Colonic mucosa (tissue), 4 donors: ENCODE results near the gene UPF1. TPM values are rescaled to one million over a fixed set of nuclear protein-coding genes. Genes with fewer than 3 reads are reported as not detected.
"Not testable (repeated sequence)": the region's sequence is repeated elsewhere in the genome, so short reads cannot be mapped to it uniquely, and the experiment has no call there.

ENCODE experiments used
- DNase-seq: peaks from one replicate; pipeline ENCODE4 v3.0.0-alpha.2; 2020
- H3K27ac ChIP-seq: fragments of 200-600 bp; one replicate; pipeline ENCODE4 v1.8.0; 2021
- H3K27me3 ChIP-seq: fragments of 200-600 bp; one replicate; pipeline ENCODE4 v1.8.0; 2021
- H3K36me3 ChIP-seq: fragments of 200-600 bp; one replicate; pipeline ENCODE4 v1.8.0; 2021
- H3K4me1 ChIP-seq: fragments of 200-600 bp; one replicate; pipeline ENCODE4 v1.8.0; 2021; ENCODE audit warnings: mild to moderate bottlenecking
- H3K4me3 ChIP-seq: fragments of 200-600 bp; one replicate; pipeline ENCODE4 v1.8.0; 2021
- H3K9ac ChIP-seq, 2 donors: one replicate each; pipeline ENCODE4 v1.7.0; 2013; ENCODE audit warnings: control low read depth in 2 of 2, low read depth in 2 of 2, low read length in 2 of 2
- H3K9me3 ChIP-seq: fragments of 200-600 bp; one replicate; pipeline ENCODE4 v1.8.0; 2021
- intact Hi-C: fragments of 100-400 bp; cut with DNase I; formaldehyde crosslinking; loops from one replicate; pipeline ENCODE4 v1.14.1; 2022
- total RNA-seq, 2 donors: library from RNA; stranded (reverse); fragmentation: NEBNext Ultra II Directional in 1 of 2; extraction: Animal tissue kit (Norgen Biotek cat#: 25700) in 1 of 2; gene quantifications; one replicate each; pipeline ENCODE4 v1.2.1, GENCODE V29; 2021
- TF ChIP-seq, protein P1 (sequence below): fragments of 200-600 bp; IDR thresholded peaks from one replicate; pipeline ENCODE4 v1.8.0; 2022; ENCODE audit warnings: antibody characterized with exemption, mild to moderate bottlenecking
- donor health status: healthy.
- donor health status: DM: no; HTN: no; CAD: no.
- donor health status: DM: no; HTN: no; CAD: no.

UPF1 gene
- total RNA-seq, 2 donors from 2014 or later: 77.5 to 113 TPM

DNA sequence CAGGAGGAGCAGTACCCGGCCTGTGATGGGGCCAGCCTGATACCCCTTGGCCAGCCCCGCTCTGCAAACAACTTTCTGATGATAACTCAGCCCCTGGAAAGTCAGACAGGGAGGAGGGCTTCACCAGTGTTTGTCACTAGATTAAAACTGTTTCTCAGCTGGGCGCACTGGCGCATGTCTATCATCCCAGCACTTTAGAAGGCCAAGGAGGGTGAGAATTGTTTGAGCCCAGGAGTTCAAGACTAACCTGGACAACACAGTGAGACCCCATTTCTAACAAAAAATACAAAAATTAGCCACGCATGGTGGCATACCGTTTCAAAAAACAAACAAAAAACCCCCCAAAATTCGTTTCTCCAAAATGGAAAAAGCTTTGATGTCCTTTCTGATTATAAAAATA lies 69.7 kb downstream of the UPF1 start:
- intact Hi-C loops: no loop called here
- Histone ChIP-seq H3K4me1 (no peaks in the 10 kb centered on the region), H3K9me3 (no peaks in the 10 kb centered on the region), H3K36me3 (peaks cover 2% of the 10 kb centered on the region), H3K27me3 (peaks cover 4% of the 10 kb centered on the region), H3K9ac (no peak overlapping the region), H3K27ac (no peak overlapping the region), H3K4me3 (no peak overlapping the region)
- no peak for DNase-seq
- TF ChIP-seq, protein P1, sequence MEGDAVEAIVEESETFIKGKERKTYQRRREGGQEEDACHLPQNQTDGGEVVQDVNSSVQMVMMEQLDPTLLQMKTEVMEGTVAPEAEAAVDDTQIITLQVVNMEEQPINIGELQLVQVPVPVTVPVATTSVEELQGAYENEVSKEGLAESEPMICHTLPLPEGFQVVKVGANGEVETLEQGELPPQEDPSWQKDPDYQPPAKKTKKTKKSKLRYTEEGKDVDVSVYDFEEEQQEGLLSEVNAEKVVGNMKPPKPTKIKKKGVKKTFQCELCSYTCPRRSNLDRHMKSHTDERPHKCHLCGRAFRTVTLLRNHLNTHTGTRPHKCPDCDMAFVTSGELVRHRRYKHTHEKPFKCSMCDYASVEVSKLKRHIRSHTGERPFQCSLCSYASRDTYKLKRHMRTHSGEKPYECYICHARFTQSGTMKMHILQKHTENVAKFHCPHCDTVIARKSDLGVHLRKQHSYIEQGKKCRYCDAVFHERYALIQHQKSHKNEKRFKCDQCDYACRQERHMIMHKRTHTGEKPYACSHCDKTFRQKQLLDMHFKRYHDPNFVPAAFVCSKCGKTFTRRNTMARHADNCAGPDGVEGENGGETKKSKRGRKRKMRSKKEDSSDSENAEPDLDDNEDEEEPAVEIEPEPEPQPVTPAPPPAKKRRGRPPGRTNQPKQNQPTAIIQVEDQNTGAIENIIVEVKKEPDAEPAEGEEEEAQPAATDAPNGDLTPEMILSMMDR: no peak

DNA sequence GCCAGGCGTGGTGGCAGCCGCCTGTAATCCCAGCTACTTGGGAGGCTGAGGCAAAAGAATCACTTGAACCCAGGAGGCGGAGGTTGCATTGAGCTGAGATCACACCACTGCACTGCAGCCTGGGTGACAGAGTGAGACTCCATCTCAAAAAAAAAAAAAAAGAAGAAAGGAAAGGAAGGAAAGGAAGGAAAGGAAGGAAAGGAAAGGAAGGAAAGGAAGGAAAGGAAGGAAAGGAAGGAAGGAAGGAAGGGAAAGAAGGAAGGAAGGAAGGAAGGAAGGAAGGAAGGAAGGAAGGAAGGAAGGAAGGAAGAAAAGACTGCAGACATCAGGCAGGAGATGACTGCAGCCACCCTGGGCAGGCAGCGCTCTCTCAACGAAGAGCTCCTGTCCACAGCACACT lies 70.8 kb downstream of the UPF1 start:
- H3K9me3 ChIP-seq, H3K27ac ChIP-seq, H3K36me3 ChIP-seq, intact Hi-C loops, H3K9ac ChIP-seq, H3K4me1 ChIP-seq, H3K27me3 ChIP-seq, DNase-seq, H3K4me3 ChIP-seq: not testable (repeated sequence)

DNA sequence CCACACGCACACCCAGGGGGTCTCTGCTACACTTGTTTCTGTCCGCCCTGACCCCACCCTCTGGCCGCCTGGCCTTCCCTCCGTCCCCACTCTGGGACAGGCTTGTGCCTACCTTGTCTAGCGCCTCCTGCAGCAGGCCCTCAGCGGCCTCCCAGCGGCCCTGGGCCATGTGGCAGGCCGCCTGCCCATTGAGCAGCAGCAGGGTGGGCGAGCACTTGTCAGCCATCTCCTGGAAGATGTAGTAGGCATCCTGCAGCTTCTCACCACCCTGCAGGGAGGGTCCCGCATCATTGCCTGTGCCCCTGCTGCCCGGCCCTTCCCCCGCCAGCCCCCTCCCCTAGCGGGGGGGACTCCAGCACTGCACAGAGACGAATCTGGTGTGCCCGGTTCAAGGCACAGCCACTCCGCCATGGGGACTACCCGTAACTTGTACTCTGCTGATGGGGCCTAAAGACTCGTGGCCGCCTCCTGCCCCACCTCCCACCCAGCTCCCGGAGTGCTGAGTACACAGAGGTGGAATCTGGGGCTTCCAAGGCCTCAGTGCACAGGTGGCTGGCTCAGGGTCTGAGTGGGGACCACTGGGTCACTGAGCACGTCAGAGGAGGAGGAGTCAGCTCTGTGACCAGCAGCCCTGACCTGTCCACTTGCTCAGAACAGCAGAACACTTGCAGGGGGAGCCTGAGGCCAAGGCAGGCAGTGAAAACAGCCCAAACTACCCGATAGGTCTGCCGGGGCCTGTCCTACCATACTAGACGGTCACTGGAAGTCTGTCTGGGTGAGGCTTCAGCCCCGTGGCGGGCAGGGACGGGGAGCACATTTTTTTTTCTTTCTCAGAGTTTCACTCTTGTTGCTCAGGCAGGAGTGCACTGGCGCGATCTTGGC lies 71.6 kb downstream of the UPF1 start:
- intact Hi-C loops: no loop called here
- TF ChIP-seq, protein P1: no peak
- DNase-seq: no peak

DNA sequence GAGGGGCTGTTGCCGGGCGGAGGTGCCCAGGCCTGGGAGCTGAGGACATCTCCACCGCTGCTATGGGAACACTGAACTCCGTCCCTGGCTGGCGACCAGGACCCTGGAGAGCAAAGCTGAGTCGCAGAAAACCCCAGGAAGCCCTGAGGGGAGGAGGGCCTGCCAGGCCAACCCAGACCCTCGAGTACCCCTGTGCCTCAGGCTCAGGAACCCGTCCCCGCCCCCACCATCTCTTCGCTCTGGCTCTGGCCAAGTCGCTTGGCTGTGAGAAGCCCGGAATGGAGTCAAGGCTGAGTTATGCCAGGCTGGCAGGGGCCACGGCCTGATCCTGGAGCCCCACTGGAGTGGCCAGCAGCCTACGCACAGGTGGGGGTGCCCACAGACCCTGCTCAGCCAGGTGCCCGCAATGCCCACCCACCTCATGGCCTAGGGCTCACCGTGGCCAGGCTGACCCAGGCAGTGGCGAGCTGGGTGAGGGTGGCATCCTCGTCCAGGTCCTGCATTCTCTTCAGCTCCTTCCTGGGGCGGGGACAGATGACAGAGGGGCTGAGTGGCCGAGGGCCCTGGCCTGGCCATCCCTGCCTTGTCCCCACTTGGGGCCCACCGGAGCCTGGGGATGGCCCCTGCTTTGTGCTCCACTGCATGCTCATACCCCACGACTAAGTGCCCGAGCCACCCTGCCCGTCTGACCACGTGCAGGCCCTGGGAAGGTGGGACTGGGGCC lies 72.7 kb downstream of the UPF1 start:
- H3K4me1 ChIP-seq: no peaks in the 10 kb centered on the region
- DNase-seq: no peak
- H3K27ac ChIP-seq: no peak overlapping the region
- H3K36me3 ChIP-seq: peaks cover 6% of the 10 kb centered on the region
- intact Hi-C loops: no loop called here
- H3K9ac ChIP-seq: no peak overlapping the region
- H3K9me3 ChIP-seq: no peaks in the 10 kb centered on the region
- no peaks in the 10 kb centered on the region for H3K27me3 ChIP-seq
- TF ChIP-seq, protein P1: no peak
- H3K4me3 ChIP-seq: no peak overlapping the region

More for the DNA sequence above, 71.6 kb downstream of the UPF1 start:
- Histone ChIP-seq H3K9ac (no peak overlapping the region), H3K36me3 (peaks cover 6% of the 10 kb centered on the region), H3K9me3 (no peaks in the 10 kb centered on the region), H3K4me3 (no peak overlapping the region), H3K27ac (no peak overlapping the region), H3K27me3 (no peaks in the 10 kb centered on the region), H3K4me1 (no peaks in the 10 kb centered on the region)

DNA sequence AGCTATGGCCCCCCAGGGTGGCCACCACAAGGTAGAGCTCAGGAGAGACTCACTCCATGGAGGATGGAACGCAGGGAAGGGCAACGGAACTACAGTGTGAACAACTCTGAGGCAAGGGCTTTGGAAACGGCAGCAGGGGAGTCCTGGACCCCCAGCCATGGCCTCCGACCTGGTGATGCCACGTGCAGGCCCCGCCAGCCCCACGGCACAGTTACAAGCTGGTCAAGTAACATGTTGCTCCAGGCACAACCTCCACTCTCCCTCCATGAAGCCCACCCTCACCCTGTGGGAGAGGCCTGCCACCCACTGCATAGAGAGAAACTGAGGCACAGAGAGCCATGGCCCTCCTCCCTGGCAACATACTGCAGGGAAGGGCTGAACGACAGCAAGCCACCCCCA lies 73.3 kb downstream of the UPF1 start:
- no peak for DNase-seq
- Histone ChIP-seq H3K27ac (no peak overlapping the region), H3K9me3 (no peaks in the 10 kb centered on the region), H3K9ac (no peak overlapping the region), H3K4me1 (no peaks in the 10 kb centered on the region), H3K27me3 (no peaks in the 10 kb centered on the region), H3K36me3 (peaks cover 6% of the 10 kb centered on the region), H3K4me3 (no peak overlapping the region)
- intact Hi-C loops: no loop called here
- TF ChIP-seq, protein P1: no peak
